Muscle layer of colon (tissue), 2 donors: Measurements from ENCODE around the gene GPC2.

ENCODE experiments used
- H3K27ac ChIP-seq: one replicate; pipeline ENCODE4 v1.7.0; 2013; ENCODE audit warnings: low read depth, mild to moderate bottlenecking, low read length, moderate library complexity
- H3K27me3 ChIP-seq, 2 donors: one replicate each; pipeline ENCODE4 v1.7.0; 2013; ENCODE audit warnings: low read length in 2 of 2, mild to moderate bottlenecking in 2 of 2; ENCODE audit not compliant: insufficient read depth in 2 of 2, control insufficient read depth in 1 of 2
- H3K36me3 ChIP-seq: one replicate; pipeline ENCODE4 v1.7.0; 2013; ENCODE audit warnings: mild to moderate bottlenecking, low read length; ENCODE audit not compliant: insufficient read depth
- H3K4me1 ChIP-seq: one replicate; pipeline ENCODE4 v1.7.0; 2013; ENCODE audit warnings: mild to moderate bottlenecking, low read length; ENCODE audit not compliant: insufficient read depth
- H3K4me3 ChIP-seq, 2 donors: one replicate each; pipeline ENCODE4 v1.7.0; 2013; ENCODE audit warnings: low read length in 2 of 2, low read depth in 1 of 2, mild to moderate bottlenecking in 1 of 2, moderate library complexity in 1 of 2
- H3K9ac ChIP-seq: one replicate; pipeline ENCODE4 v1.7.0; 2013; ENCODE audit warnings: low read length
- H3K9me3 ChIP-seq: one replicate; pipeline ENCODE4 v1.7.0; 2013; ENCODE audit warnings: mild to moderate bottlenecking, low read length
- donor health status: abdominal sarcoma.
- donor health status: Adenocarcinoma of cecum.

Gene GPC2

DNA sequence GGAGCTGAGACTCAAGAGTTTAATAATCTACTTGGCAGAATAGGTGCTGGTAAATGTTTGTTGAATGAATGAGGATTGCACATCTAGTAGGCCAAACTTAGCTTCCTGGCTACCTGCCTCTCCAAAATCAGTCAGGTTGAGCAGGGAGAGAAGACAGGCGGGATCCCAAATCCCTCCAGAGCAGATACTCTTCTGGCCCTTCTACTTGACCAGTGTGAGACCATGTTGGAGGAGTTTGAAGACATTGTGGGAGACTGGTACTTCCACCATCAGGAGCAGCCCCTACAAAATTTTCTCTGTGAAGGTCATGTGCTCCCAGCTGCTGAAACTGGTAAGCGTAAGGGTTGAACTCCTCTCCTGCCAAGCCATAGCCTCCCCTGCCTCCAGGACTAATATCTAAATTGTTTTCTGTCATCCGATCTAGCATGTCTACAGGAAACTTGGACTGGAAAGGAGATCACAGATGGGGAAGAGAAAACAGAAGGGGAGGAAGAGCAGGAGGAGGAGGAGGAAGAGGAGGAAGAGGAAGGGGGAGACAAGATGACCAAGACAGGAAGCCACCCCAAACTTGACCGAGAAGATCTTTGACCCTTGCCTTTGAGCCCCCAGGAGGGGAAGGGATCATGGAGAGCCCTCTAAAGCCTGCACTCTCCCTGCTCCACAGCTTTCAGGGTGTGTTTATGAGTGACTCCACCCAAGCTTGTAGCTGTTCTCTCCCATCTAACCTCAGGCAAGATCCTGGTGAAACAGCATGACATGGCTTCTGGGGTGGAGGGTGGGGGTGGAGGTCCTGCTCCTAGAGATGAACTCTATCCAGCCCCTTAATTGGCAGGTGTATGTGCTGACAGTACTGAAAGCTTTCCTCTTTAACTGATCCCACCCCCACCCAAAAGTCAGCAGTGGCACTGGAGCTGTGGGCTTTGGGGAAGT is 52.6 kb downstream of the GPC2 start:
- Histone ChIP-seq H3K36me3 (peaks cover 22% of the 10 kb centered on the region), H3K9ac (no peak overlapping the region), H3K27ac (no peak overlapping the region), H3K4me1 (peaks cover 16% of the 10 kb centered on the region), H3K9me3 (no peaks in the 10 kb centered on the region), H3K27me3 (no peaks in the 10 kb centered on the region), H3K4me3 (no peak overlapping the region)

DNA sequence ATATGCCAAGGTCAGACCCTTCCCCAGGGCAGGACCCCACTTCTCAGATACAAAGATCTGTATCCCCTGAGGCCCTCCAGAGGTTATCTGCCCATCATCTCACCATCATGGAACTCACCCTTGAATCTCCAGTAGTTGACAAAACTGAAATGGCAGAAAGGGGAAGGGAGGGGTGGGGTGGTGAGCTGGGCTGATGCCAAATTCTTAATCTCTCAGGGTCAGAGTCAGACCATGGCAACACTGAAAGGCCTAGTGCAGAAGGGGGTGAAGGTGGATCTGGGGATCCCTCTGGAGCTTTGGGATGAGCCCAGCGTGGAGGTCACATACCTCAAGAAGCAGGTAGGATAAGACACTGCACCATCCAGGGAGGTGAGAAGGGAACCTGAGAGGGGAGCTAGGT is 54.6 kb downstream of the GPC2 start:
- Histone ChIP-seq H3K27ac (no peak overlapping the region), H3K4me1 (peaks cover 16% of the 10 kb centered on the region), H3K9me3 (no peaks in the 10 kb centered on the region), H3K36me3 (peaks cover 22% of the 10 kb centered on the region), H3K27me3 (no peaks in the 10 kb centered on the region), H3K9ac (no peak overlapping the region), H3K4me3 (no peak overlapping the region)

- Histone ChIP-seq H3K9me3 (no peaks in the 10 kb centered on the region), H3K27me3 (no peaks in the 10 kb centered on the region), H3K9ac (no peak overlapping the region), H3K36me3 (peaks cover 22% of the 10 kb centered on the region), H3K27ac (no peak overlapping the region), H3K4me3 (no peak overlapping the region), H3K4me1 (peaks cover 16% of the 10 kb centered on the region)
These were observed 55.1 kb downstream of the GPC2 start for GRCh38 chr7:100122067-100122466.

GRCh38 chr7:100120733-100121036 is 56.5 kb downstream of the GPC2 start:
- peak overlapping the region in 1 of 2 donors; percentile 97 for H3K4me3 ChIP-seq
- peaks cover 16% of the 10 kb centered on the region for H3K4me1 ChIP-seq
- H3K27me3 ChIP-seq: no peaks in the 10 kb centered on the region
- H3K9ac ChIP-seq: peak overlapping the region; percentile 16
- peaks cover 22% of the 10 kb centered on the region for H3K36me3 ChIP-seq
- no peaks in the 10 kb centered on the region for H3K9me3 ChIP-seq
- H3K27ac ChIP-seq: no peak overlapping the region

DNA sequence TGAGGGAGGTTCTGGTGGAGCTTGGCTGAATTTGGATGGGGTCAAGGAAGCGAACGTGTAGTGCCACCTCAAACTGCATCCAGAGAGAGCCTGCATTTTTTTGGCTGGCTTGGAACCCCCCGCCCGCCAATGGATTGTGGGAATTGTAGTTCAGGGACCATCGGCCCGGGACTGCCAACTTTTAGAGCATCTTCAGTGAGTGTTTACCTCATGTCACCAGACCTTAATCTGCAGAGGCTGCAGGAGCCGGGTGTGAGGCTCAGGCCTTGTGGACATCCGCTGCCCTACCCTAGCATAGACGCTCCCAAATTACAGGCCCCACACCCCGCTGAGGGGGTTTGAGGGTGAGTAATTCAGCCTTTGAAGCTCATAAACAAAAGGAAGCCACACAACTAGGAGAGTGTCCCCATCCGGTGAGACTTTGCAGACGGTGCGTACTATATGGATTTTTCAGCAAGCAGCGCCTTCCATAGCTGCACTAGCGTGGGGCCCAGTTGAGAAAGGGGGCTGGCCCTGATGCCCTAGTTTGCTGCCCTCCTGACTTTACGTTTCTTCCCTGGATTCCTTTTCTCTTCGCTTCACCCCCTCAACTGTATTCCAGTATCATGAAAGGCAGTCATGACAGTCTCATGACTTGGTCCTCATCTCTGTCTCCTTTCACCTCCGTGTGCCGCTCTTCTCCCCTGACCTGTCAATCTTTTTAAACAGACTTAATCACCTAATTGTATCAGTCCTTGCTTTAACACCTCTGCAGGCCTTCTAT is 57.0 kb downstream of the GPC2 start:
- Histone ChIP-seq H3K9me3 (no peaks in the 10 kb centered on the region), H3K27ac (peak overlapping the region; percentile 80), H3K36me3 (peaks cover 20% of the 10 kb centered on the region), H3K4me3 (peak overlapping the region; percentile 75 to 97), H3K4me1 (peaks cover 16% of the 10 kb centered on the region), H3K27me3 (no peaks in the 10 kb centered on the region), H3K9ac (peak overlapping the region; percentile 25)
